ENCODE measurements around the gene IQGAP1. TPM values are rescaled to one million over a fixed set of nuclear protein-coding genes. Genes with fewer than 3 reads are reported as not detected.

The IQGAP1 gene
- total RNA-seq, 1 experiment from 2014 or later = 72.4 TPM

DNA sequence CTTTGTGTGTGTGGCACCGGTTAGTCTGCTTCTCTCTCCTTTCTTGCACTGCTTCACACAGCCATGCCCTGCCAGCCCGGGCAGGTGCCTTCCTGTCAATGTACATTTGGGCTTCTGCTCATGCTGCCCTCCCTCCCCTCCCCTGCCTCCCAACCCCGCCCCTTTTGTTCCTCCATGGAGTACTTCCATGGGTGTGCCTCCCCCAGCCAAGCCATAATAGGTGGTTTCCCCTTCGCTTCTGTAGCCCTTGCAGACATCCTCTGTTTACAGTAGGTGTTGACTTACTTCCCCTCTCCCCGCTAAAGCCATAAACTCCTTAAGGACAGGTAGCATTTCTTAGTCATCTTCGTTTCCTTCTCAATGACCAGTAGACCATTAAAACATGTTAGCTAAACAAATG lies 109.9 kb downstream of the IQGAP1 start:
- no peak for TF ChIP-seq CTCF (conservative IDR thresholded peaks at IDR 0.05)
- Histone ChIP-seq H3K23ac (ENCODE audit: insufficient read length, low read depth, low read length) (no peak overlapping the region), H3K9ac (ENCODE audit: extremely low read depth, insufficient read length, low read length) (no peak overlapping the region), H4K20me1 (ENCODE audit: control insufficient read depth, insufficient read depth, insufficient read length) (no peaks in the 10 kb centered on the region), H3K27ac (ENCODE audit: insufficient read length, low read depth, low read length) (no peak overlapping the region), H3K79me2 (ENCODE audit: insufficient read depth, low read length) (no peaks in the 10 kb centered on the region), H3K4ac (ENCODE audit: low read depth, low read length) (no peak overlapping the region), H3K27me3 (ENCODE audit: insufficient read depth, low read length) (no peaks in the 10 kb centered on the region), H2BK12ac (ENCODE audit: insufficient read length, low read depth, low read length) (no peak overlapping the region), H3K23me2 (ENCODE audit: insufficient read length, low read depth, low read length, poor library complexity, severe bottlenecking) (no peaks in the 10 kb centered on the region), H3K14ac (ENCODE audit: insufficient read depth, low read length) (no peak overlapping the region), H2BK20ac (ENCODE audit: low read depth, low read length, poor library complexity, severe bottlenecking) (no peak overlapping the region), H3K4me2 (ENCODE audit: insufficient read depth, insufficient read length, low read length) (no peak overlapping the region), H3T11ph (ENCODE audit: low read length) (no peak overlapping the region), H2AK5ac (ENCODE audit: insufficient read length, low read length) (no peak overlapping the region), H3K4me1 (ENCODE audit: insufficient read depth, low read length) (no peaks in the 10 kb centered on the region), H3K18ac (ENCODE audit: insufficient read length, low read depth, low read length) (no peak overlapping the region), H4K8ac (replicated peaks; ENCODE audit: insufficient read length, low read depth, low read length) (no peak overlapping the region), H3K9me3 (ENCODE audit: control insufficient read depth, low read depth, low read length) (no peaks in the 10 kb centered on the region), H3K79me1 (ENCODE audit: insufficient read depth, low read depth, low read length, poor library complexity, severe bottlenecking) (no peaks in the 10 kb centered on the region), H3K56ac (ENCODE audit: insufficient read length, low read depth, low read length) (no peak overlapping the region), H4K91ac (ENCODE audit: insufficient read length, low read depth, low read length) (no peak overlapping the region), H2AFZ (ENCODE audit: low read length) (no peak overlapping the region), H2BK5ac (ENCODE audit: insufficient read length, low read length) (no peak overlapping the region), H2BK120ac (ENCODE audit: low read depth, low read length, poor library complexity, severe bottlenecking) (no peak overlapping the region), H4K5ac (ENCODE audit: insufficient read length, low read depth, low read length) (no peak overlapping the region), H2BK15ac (ENCODE audit: low read depth, low read length) (no peak overlapping the region)
- no peaks in the 10 kb centered on the region for H3K27me3 Mint-ChIP-seq (ENCODE audit: low read depth)
- no peaks in the 10 kb centered on the region for H3K9me3 Mint-ChIP-seq
- peak; percentile 33 for DNase-seq
- peaks cover 10 to 53% (median 52%) of the 10 kb centered on the region in 3 experiments; a peak in 6 of 7 replicates for H3K36me3 Mint-ChIP-seq (ENCODE audit: insufficient read depth in 1 of 3, low read depth in 3 of 3)
- H3K4me3 Mint-ChIP-seq = no peak overlapping the region
- no CpG with 5 or more reads among the region's 6 CpGs for WGBS (ENCODE audit: extremely low coverage, insufficient read length, low lambda C conversion rate)
- 0 out of 7 replicates have a peak overlapping the region, but pooled peaks of 1 of the 3 experiments have one; percentile 23 for H3K27ac Mint-ChIP-seq
- H3K4me1 Mint-ChIP-seq = no peaks in the 10 kb centered on the region

Measured in H9 (cell line).